KMS-11 (cell line): ENCODE results near the gene RELN.

Experiments
- H2AFZ ChIP-seq: fragments of 200-600 bp; sonication (generic); 2 replicates; pipeline ENCODE4 v1.6.1; 2016; ENCODE audit warnings: antibody characterized with exemption, mixed run types, low read depth
- H3K27ac ChIP-seq: fragments of 200-600 bp; sonication (generic); 2 replicates; pipeline ENCODE4 v1.6.1; 2016; ENCODE audit warnings: mild to moderate bottlenecking, mixed run types
- H3K27me3 ChIP-seq: fragments of 200-600 bp; sonication (generic); 2 replicates; pipeline ENCODE4 v1.6.1; 2017; ENCODE audit warnings: mild to moderate bottlenecking, low read depth, mixed run types, moderate library complexity; ENCODE audit not compliant: insufficient read depth
- H3K36me3 ChIP-seq: fragments of 200-600 bp; sonication (generic); 2 replicates; pipeline ENCODE4 v1.6.1; 2017; ENCODE audit warnings: mild to moderate bottlenecking, mixed run types; ENCODE audit not compliant: insufficient read depth
- H3K4me1 ChIP-seq: fragments of 200-600 bp; sonication (generic); 2 replicates; pipeline ENCODE4 v1.6.1; 2016; ENCODE audit warnings: mild to moderate bottlenecking, low read depth, mixed run types; ENCODE audit not compliant: poor library complexity, severe bottlenecking
- H3K4me2 ChIP-seq: fragments of 200-600 bp; sonication (generic); 2 replicates; pipeline ENCODE4 v1.7.0; 2016; ENCODE audit warnings: mild to moderate bottlenecking, mixed run types
- H3K4me3 ChIP-seq: fragments of 200-600 bp; sonication (generic); IDR thresholded peaks from 2 replicates; pipeline ENCODE4 v1.6.1; 2017; ENCODE audit warnings: low read depth, low read length, mixed read lengths; ENCODE audit not compliant: insufficient read depth
- H3K79me2 ChIP-seq: fragments of 200-600 bp; sonication (generic); 2 replicates; pipeline ENCODE4 v1.6.1; 2016; ENCODE audit warnings: low read depth, mixed run types; ENCODE audit not compliant: insufficient read depth
- H3K9ac ChIP-seq: fragments of 200-600 bp; sonication (generic); 2 replicates; pipeline ENCODE4 v1.6.1; 2016; ENCODE audit warnings: mild to moderate bottlenecking, mixed run types
- H4K20me1 ChIP-seq: fragments of 200-600 bp; sonication (generic); 2 replicates; pipeline ENCODE4 v1.6.1; 2016; ENCODE audit warnings: mild to moderate bottlenecking, mixed run types; ENCODE audit not compliant: insufficient read depth
- CTCF ChIP-seq: fragments of 200-600 bp; sonication (generic); conservative IDR thresholded peaks from 2 replicates; pipeline ENCODE4 v1.6.1; 2017; ENCODE audit warnings: low read depth, mild to moderate bottlenecking, antibody characterized with exemption, low read length, moderate library complexity, mixed read lengths

RELN gene

DNA sequence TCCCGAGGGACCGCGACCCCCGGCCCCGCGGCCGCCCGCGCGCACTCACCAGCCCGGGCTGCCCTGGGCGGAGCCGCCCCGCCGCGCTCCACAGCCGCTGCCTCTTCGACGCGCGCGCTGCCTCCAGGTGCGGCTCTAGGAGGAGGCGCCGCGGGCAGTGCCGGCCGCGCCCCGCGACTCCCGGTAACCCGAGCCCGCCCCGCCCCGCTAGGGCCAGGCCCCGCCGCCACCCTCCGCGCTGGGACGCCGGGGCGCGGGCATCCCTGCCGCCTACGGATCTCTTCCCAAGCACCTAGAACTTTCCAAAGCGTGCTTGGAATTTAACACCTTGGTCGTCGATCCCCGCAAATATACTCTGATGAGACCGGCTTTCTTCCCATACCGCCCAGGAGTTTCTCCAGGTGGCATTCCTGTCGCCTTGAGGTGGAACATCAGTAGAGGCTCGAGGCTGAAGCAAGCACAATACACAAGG, 543.4 kb downstream of the RELN start, which contains the start of gene SLC26A5:
TSS of gene SLC26A5 (minus strand) at position 159 of the 472 bp plus-strand sequence. CDS start 24,693 bp downstream, outside the sequence.
- Histone ChIP-seq H3K27me3 (no peaks in the 10 kb centered on the region; the same call in 1 of the 2 replicates), H2AFZ (peak within 1 kb of the TSS; percentile 46; the same call in 1 of the 2 replicates), H3K4me3 (no peak within 1 kb of the TSS), H3K9ac (no peak within 1 kb of the TSS), H3K36me3 (no peaks in the 10 kb centered on the region), H3K4me1 (no peaks in the 10 kb centered on the region), H3K79me2 (no peaks in the 10 kb centered on the region), H3K4me2 (peak within 1 kb of the TSS; percentile 48; the same call in 1 of the 2 replicates), H3K27ac (no peak within 1 kb of the TSS), H4K20me1 (no peaks in the 10 kb centered on the region)
- TF ChIP-seq CTCF: no peak

- TF ChIP-seq CTCF: no peak
- Histone ChIP-seq H3K4me3 (no peak overlapping the region), H3K9ac (no peak overlapping the region), H3K27me3 (no peaks in the 10 kb centered on the region; the same call in 1 of the 2 replicates), H3K4me1 (no peaks in the 10 kb centered on the region), H3K4me2 (no peak overlapping the region; the same call in 1 of the 2 replicates), H3K27ac (no peak overlapping the region), H3K79me2 (no peaks in the 10 kb centered on the region), H4K20me1 (no peaks in the 10 kb centered on the region), H3K36me3 (no peaks in the 10 kb centered on the region), H2AFZ (peak overlapping the region; percentile 46; the same call in 1 of the 2 replicates)
These were observed 544.0 kb downstream of the RELN start for GRCh38 chr7:103445228-103446048.

DNA sequence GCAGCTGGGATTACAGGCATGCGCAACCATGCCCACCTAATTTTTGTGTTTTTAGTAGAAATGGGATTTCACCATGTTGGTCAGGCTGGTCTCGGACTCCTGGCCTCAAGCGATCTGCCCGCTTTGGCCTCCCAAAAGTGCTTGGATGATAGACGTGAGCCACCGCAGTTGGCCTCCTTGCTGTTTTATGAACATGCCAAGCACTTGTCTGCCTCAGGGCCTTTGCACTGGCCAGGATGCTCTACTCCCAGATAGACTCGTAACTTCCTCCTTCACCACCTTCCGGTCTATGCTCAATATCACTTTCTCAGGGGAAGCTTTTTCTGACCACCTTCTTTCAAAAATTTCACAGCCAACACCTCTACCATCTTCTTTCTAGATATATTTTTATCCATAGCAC, 549.8 kb downstream of the RELN start:
- no peak overlapping the region for H3K4me2 ChIP-seq
- no peak overlapping the region for H3K9ac ChIP-seq
- H3K27ac ChIP-seq: no peak overlapping the region
- H3K4me3 ChIP-seq: no peak overlapping the region
- no peaks in the 10 kb centered on the region for H3K79me2 ChIP-seq
- no peaks in the 10 kb centered on the region for H3K36me3 ChIP-seq
- no peaks in the 10 kb centered on the region for H3K27me3 ChIP-seq
- no peak overlapping the region for H2AFZ ChIP-seq
- TF ChIP-seq CTCF: no peak
- H4K20me1 ChIP-seq: no peaks in the 10 kb centered on the region
- no peaks in the 10 kb centered on the region for H3K4me1 ChIP-seq

DNA sequence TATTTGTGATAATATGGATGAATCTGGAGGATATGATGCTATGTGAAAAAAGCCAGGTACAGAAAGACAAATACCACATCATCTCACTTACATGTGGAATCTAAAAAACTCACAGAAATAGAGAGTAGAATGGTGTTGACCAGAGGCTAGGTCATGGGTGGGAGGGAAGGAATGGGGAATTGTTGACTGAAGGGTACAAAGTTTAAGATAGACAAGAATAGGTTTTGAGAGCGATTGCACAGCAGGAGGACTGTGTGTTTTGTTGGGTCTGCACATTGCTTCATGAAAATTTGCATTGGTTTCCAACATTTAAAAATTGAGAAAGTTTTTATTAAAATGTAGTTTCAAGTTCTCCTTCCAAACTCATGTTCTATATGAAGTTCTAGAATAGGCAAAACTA, 551.8 kb downstream of the RELN start:
- H4K20me1 ChIP-seq: no peaks in the 10 kb centered on the region
- no peak overlapping the region for H3K9ac ChIP-seq
- H3K27me3 ChIP-seq: 0 out of 2 replicates have a peak, but pooled peaks cover 2% of the 10 kb centered on the region
- TF ChIP-seq CTCF: no peak
- no peak overlapping the region for H3K27ac ChIP-seq
- H3K79me2 ChIP-seq: no peaks in the 10 kb centered on the region
- H3K4me1 ChIP-seq: peaks cover 5% of the 10 kb centered on the region
- H3K4me2 ChIP-seq: no peak overlapping the region
- no peak overlapping the region for H3K4me3 ChIP-seq
- no peaks in the 10 kb centered on the region for H3K36me3 ChIP-seq
- H2AFZ ChIP-seq: no peak overlapping the region
